Measurements from ENCODE around the gene MYBPC2. TPM values are rescaled to one million over a fixed set of nuclear protein-coding genes. Genes with fewer than 3 reads are reported as not detected.
"Not testable (repeated sequence)": the region's sequence is repeated elsewhere in the genome, so short reads cannot be mapped to it uniquely, and the experiment has no call there.

MYBPC2 gene
- total RNA-seq, 1 experiment from 2014 or later: 0.03 TPM

DNA sequence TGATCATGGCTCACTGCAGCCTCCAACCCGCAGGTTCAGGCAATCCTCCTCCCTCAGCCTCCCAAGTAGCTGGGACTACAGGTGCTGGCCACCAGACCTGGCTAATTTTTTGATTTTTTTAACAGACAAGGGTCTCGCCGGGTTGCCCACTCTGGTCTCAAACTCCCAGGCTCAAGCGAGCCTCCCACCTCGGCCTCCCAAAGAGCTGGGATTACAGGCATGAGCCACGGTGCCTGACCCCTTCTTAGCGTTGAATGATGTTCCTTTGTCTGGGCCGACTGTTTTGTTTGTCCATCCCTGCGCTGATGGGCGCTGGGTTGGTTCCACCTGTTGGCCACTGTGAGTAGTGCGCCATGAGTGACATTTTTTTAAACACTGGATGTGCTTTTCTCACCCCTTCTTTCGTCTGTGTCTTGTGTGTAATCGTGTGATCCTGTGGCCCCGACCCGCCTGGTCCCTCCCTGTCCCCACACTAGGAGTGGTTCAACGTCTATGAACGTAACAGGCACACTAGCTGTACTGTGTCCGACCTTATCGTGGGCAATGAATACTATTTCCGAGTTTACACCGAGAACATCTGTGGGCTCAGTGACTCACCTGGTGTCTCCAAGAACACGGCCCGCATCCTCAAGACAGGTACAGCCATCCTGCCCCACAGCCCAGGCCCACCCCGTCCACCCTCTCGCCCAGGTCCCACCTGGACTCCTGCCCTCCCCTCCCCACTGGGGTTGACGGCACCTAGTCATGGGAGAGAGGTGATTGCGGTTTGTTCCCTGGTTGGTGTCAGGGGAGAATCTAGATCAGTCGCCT is 28.6 kb downstream of the MYBPC2 start:
- no peaks in the 10 kb centered on the region for H3K9me3 ChIP-seq
- H3K4me3 ChIP-seq: no peak overlapping the region
- H3K36me3 ChIP-seq: no peaks in the 10 kb centered on the region
- peaks cover 6% of the 10 kb centered on the region for H3K27me3 ChIP-seq
- peak; percentile 55 for DNase-seq

DNA sequence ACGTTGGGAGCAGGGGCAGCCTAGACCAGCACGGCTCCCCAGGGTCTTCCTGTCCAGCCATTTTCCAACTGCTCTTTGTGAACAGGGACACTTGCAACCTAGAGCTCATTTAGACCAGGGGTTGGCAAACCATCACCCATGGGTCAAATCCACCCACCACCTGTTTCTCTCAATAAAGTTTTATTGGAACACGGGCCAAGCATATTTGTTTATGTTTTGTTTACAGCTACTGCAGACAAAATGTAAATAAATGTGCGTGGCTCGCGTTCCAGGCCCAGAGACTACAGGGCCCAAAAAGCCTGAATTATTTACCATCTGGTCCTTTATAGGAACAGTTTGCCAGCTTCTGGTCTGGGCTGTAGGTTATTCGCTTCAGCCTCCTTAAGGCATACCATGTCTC is 30.3 kb downstream of the MYBPC2 start:
- Histone ChIP-seq H3K4me3 (no peak overlapping the region), H3K36me3 (no peaks in the 10 kb centered on the region), H3K9me3 (no peaks in the 10 kb centered on the region), H3K27me3 (peaks cover 2% of the 10 kb centered on the region; the same call in 1 of the 2 replicates)
- no peak for DNase-seq

DNA sequence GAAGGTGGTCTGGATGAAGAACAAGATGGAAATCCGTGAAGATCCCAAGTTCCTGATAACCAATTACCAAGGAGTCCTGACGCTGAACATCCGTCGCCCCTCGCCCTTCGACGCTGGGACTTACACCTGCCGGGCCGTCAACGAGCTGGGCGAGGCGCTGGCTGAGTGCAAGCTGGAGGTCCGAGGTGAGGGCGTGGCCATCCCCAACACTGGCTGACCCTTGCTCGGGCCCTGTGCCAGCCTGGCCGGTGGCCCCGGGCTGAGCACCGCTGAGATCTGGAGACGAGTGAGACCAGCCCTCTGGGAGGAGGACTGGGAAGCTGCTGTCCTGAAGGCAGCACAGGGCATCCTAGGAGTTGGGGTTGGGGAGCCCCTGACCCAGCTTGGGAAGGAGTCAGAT is 31.7 kb downstream of the MYBPC2 start:
- DNase-seq: no peak
- no peak overlapping the region for H3K4me3 ChIP-seq
- H3K36me3 ChIP-seq: no peaks in the 10 kb centered on the region
- H3K9me3 ChIP-seq: no peaks in the 10 kb centered on the region
- no peaks in the 10 kb centered on the region for H3K27me3 ChIP-seq

DNA sequence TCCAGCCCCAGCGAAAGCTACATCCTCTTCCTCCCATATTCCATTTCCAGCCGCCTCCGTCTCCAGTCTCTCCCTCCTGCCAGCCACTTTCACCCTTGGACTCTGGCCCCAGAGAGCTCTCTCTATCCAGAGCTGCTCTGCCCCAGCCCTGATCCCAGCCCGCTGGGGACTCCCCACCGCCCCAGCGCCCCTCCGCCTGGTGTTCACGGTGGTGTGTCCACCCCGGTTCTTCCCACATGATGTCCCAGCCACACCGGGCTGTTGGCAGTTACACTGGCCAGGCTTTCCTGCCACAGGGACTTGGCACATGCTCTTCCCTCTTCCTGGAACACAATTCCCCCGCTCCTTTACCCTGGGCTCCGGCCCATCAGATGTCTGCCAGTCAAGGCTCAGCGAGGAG is 32.3 kb downstream of the MYBPC2 start:
- no peaks in the 10 kb centered on the region for H3K27me3 ChIP-seq
- no peaks in the 10 kb centered on the region for H3K36me3 ChIP-seq
- DNase-seq: no peak
- H3K9me3 ChIP-seq: no peaks in the 10 kb centered on the region
- no peak overlapping the region for H3K4me3 ChIP-seq

- no peak for DNase-seq
- Histone ChIP-seq H3K9me3 (no peaks in the 10 kb centered on the region), H3K4me3 (no peak overlapping the region), H3K36me3 (no peaks in the 10 kb centered on the region), H3K27me3 (no peaks in the 10 kb centered on the region)
These were observed 33.5 kb downstream of the MYBPC2 start for GRCh38 chr19:50465986-50466705.

- no peak for DNase-seq
- H3K9me3 ChIP-seq: no peaks in the 10 kb centered on the region
- H3K36me3 ChIP-seq: no peaks in the 10 kb centered on the region
- no peaks in the 10 kb centered on the region for H3K27me3 ChIP-seq
- H3K4me3 ChIP-seq: no peak overlapping the region
These were observed 34.0 kb downstream of the MYBPC2 start for GRCh38 chr19:50466706-50467039.

DNA sequence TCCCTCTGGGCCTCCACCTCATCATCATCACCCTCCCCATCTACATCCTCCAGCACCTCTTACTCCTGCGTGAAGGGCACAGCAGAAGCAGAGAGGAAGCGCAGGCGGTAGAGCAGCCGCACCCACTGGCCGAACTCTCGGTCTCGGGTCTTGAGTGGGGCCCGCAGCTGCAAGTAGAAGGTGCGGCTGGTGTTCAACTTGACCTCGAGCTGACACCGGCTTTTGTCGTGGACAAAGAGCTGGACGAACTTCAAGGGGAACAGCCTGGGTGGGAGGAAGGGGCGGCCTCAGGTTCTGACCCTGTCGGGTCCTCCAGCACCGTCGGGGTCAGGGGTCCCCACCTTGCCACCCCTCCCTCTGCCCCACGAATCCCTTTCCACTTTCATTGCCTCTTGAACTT is 34.9 kb downstream of the MYBPC2 start:
- no peaks in the 10 kb centered on the region for H3K36me3 ChIP-seq
- no peaks in the 10 kb centered on the region for H3K27me3 ChIP-seq
- no peak for DNase-seq
- no peak overlapping the region for H3K4me3 ChIP-seq
- no peaks in the 10 kb centered on the region for H3K9me3 ChIP-seq

DNA sequence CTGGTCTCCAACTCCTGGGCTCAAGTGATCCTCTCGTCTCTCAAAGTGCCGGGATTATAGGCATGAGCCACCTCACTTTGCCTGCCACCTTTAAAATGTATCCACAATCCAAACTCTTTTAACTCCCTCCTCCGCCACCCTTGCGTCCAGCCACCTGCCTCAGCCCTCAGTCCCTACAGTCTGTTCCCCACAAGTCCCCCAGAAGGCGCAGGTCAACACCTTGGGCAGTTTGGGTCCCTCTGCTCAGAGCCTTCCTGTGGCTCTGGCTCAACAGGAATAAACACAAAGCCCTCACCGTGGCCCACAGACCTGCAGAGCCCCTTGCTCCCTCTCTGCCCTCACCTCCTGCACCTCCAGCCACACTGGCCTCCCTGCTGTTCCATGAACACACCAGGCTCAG is 36.1 kb downstream of the MYBPC2 start:
- peaks cover 4% of the 10 kb centered on the region; the same call in 1 of the 2 replicates for H3K27me3 ChIP-seq
- no peaks in the 10 kb centered on the region for H3K36me3 ChIP-seq
- H3K9me3 ChIP-seq: no peaks in the 10 kb centered on the region
- H3K4me3 ChIP-seq: no peak overlapping the region
- DNase-seq: no peak

DNA sequence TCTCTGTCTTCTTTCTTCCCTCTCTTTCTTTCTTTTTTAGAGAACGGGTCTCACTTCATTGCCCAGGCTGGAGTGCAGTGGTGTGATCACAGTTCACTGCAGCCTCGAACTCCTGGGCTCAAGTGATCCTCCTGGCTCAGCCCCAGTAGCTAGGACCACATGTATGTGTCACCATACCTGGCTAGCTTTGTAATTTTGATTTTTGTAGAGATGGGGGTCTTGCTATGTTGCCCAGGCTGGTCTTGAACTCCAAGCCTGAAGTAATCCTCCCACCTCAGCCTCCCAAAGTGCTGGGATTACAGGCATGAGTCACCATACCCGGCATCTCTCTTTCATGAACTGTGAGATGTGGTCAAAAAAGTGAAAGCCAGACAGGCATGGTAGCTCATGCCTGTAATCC is 40.6 kb downstream of the MYBPC2 start:
- H3K9me3 ChIP-seq, H3K27me3 ChIP-seq, H3K4me3 ChIP-seq, H3K36me3 ChIP-seq, DNase-seq: not testable (repeated sequence)

DNA sequence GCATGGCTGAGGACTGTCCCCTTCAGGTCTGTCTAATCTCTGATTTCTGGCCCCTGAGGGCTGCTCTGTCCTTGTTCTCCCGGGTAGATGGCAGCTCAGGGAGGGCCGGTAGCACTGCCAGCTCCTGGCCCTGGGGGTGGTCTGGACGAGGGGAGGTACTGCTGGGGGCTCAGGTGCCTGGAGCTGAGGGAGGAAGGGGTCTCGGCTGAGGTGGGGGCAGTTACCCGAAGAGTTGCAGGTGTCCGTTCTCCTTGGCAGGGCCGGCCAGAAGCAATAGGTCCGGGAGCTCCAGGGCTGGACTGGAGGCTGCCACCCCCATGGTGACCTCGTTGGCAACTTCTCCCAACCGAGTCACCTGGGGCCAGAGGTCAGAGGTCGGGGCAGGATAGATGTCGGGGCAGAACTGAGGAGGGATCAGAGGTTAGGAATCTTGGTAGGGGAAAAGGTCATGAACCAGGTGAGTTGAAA is 42.4 kb downstream of the MYBPC2 start:
- no peak for DNase-seq
- H3K36me3 ChIP-seq: peaks cover 6% of the 10 kb centered on the region; the same call in 1 of the 2 replicates
- no peak overlapping the region for H3K4me3 ChIP-seq
- H3K9me3 ChIP-seq: no peaks in the 10 kb centered on the region
- peaks cover 4% of the 10 kb centered on the region; the same call in 1 of the 2 replicates for H3K27me3 ChIP-seq

DNA sequence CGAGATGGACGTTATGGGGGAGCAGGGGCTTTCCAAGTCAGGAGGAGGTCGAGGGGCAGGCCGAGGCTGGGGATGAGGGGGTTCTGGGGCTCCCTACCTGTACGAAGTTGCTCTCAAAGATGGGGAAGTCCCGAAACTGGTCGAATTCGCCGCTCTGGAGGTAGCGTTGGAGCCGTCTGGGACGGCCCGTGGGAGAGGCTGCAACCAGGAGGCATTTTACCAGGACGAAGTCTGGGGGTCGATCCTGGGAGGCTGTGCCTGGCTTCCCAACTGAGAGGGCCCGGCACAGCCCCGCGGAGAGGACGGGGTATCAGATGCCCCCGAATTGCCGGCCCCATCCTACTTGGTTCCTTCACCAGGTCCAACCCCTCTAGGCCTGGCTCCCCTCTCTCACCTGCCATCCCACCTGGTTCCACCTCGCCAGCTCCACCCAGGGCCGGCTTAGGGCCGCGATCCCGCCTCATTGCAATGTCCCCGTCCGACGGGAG is 43.1 kb downstream of the MYBPC2 start:
- Histone ChIP-seq H3K36me3 (peaks cover 6% of the 10 kb centered on the region; the same call in 1 of the 2 replicates), H3K27me3 (peaks cover 4% of the 10 kb centered on the region; the same call in 1 of the 2 replicates), H3K4me3 (peak overlapping the region; percentile 78), H3K9me3 (no peaks in the 10 kb centered on the region)
- DNase-seq: no peak

DNA sequence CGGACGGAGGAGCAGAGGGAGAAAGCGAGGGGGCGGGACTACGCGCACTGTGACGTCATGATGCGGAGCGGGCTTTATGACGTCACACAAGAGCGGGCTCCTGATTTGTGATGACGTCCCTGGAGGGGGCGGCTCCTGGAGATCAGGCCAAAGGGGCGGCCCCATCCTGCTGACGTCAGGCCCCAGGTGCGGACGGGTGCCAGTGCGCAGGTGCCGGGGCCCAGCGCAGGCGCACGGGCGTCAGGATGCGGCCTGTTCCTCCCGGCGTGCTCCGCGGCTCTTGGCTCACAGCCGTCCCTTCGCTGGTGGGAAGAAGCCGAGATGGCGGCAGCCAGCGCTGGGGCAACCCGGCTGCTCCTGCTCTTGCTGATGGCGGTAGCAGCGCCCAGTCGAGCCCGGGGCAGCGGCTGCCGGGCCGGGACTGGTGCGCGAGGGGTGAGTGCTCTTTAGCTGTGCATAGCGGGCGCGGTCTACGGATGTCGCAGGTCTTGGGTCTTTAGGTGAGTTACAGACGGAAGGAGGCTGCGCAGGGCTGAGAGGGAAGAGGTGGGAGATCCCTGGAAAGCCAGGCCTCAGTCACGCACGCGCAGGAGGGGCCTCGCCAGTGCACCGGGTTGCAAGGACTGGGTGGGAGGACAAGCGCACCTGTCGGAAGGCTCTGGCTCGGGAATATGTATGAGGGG is 43.7 kb downstream of the MYBPC2 start, which contains the start of the genes EMC10 and GARIN5A:
TSS of gene EMC10 (plus strand) at position 284 of the 683 bp plus-strand sequence. CDS start at position 322, 38 bp downstream.
TSS of gene GARIN5A (minus strand) at position 625 of the 683 bp plus-strand sequence. CDS start at position 165, 460 bp downstream.
- Histone ChIP-seq H3K27me3 (peaks cover 4% of the 10 kb centered on the region; the same call in 1 of the 2 replicates), H3K36me3 (peaks cover 6% of the 10 kb centered on the region; the same call in 1 of the 2 replicates), H3K9me3 (no peaks in the 10 kb centered on the region), H3K4me3 (peak within 1 kb of the TSS; percentile 78)
- peak; percentile 86 for DNase-seq

DNA sequence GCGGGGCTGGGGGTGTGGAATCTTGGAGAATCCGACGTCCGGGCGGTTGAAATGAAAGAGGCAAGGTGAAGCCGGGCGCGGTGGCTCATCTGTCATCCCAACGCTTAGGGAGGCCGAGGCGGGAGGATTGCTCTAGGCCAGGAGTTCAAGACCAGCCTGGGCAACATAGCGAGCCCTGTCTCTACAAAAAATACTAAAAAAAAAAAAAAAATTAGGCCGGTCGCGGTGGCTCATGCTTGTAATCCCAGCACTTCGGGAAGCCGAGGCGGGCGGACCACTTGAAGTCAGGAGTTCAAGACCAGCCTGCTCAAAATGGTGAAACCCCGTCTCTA is 44.2 kb downstream of the MYBPC2 start:
- H3K9me3 ChIP-seq: no peaks in the 10 kb centered on the region
- peaks cover 4% of the 10 kb centered on the region; the same call in 1 of the 2 replicates for H3K27me3 ChIP-seq
- peak overlapping the region; percentile 78 for H3K4me3 ChIP-seq
- H3K36me3 ChIP-seq: peaks cover 6% of the 10 kb centered on the region; the same call in 1 of the 2 replicates
- no peak for DNase-seq

DNA sequence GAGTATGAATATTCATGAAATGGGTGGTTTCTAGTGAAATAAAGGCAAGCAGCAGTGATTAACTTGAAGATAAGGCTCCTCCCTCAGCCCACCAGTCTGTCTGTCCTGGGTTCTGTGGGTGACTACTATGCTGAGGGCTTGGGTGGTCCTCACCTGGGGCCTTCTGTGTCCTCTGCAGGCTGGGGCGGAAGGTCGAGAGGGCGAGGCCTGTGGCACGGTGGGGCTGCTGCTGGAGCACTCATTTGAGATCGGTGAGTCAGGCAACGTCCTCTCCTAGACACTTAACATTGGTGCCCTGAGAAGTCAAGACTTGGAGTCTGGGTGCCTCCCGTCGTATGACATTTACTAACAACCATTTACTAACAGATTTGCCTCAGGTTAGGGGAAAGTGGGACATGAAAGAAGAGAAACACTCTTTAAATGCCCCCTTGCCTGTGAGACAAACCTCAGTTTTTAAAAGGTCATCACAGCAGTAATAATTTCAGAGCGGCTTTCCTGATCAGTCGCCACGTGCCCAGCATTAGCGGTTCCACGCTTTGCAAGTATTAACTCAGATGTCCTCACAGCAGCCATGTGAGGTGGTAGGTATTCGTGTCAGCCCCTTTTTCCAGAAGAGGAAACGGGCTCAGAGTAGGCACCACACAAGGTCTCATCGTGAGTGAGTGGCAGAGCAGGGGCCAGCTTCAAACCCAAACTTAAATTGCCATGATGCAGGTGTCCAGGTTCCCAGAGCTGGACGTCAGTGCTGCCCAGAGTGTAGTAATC is 45.2 kb downstream of the MYBPC2 start:
- Histone ChIP-seq H3K4me3 (peak overlapping the region; percentile 78), H3K9me3 (no peaks in the 10 kb centered on the region), H3K36me3 (peaks cover 6% of the 10 kb centered on the region; the same call in 1 of the 2 replicates), H3K27me3 (peaks cover 4% of the 10 kb centered on the region; the same call in 1 of the 2 replicates)
- no peak for DNase-seq

- peaks cover 6% of the 10 kb centered on the region; the same call in 1 of the 2 replicates for H3K36me3 ChIP-seq
- DNase-seq: peak; percentile 30
- no peak overlapping the region for H3K4me3 ChIP-seq
- H3K27me3 ChIP-seq: no peaks in the 10 kb centered on the region; the same call in 1 of the 2 replicates
- H3K9me3 ChIP-seq: no peaks in the 10 kb centered on the region
These were observed 46.4 kb downstream of the MYBPC2 start for GRCh38 chr19:50478901-50479715.

All from MG63 (cell line).